Measurements from ENCODE around the gene TBX21.
"Not testable (repeated sequence)": the region's sequence is repeated elsewhere in the genome, so short reads cannot be mapped to it uniquely, and the experiment has no call there.

Gene TBX21

GRCh38 chr17:47741109-47741792 lies 8.2 kb downstream of the TBX21 start:
- no peak for DNase-seq (ENCODE audit: low spot score)
- Mint-ChIP-seq H3K27ac (no peak overlapping the region), H3K4me1 (ENCODE audit: low read depth) (peaks cover 24% of the 10 kb centered on the region), H3K4me3 (no peak overlapping the region), H3K9me3 (no peaks in the 10 kb centered on the region), H3K27me3 (ENCODE audit: low read depth) (no peaks in the 10 kb centered on the region), H3K36me3 (ENCODE audit: low read depth) (peaks cover 3% of the 10 kb centered on the region)

DNA sequence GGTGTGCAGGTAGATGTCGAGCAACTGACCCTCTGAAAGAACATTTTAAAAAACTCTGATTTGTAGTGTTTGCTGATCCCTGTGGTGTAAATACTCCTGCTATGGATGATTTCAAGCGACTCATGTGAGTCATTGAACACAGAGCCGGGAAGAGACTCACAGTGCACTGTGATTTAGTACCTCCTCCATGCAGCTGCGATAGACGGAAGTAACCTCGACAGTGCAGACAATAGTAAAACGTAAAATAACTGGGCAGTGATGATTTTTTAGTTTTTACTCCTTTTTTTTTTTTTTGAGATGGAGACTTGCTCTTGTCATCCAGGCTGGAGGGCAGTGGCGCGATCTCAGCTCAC lies 8.7 kb downstream of the TBX21 start:
- DNase-seq (ENCODE audit: low spot score) = no peak
- H3K27me3 Mint-ChIP-seq (ENCODE audit: low read depth) = no peaks in the 10 kb centered on the region
- no peaks in the 10 kb centered on the region for H3K9me3 Mint-ChIP-seq
- H3K4me1 Mint-ChIP-seq (ENCODE audit: low read depth) = peaks cover 19% of the 10 kb centered on the region
- no peak overlapping the region for H3K4me3 Mint-ChIP-seq
- no peak overlapping the region for H3K27ac Mint-ChIP-seq
- peaks cover 3% of the 10 kb centered on the region for H3K36me3 Mint-ChIP-seq (ENCODE audit: low read depth)

GRCh38 chr17:47742319-47743181 lies 9.5 kb downstream of the TBX21 start:
- no peaks in the 10 kb centered on the region for H3K9me3 Mint-ChIP-seq
- peaks cover 14% of the 10 kb centered on the region for H3K4me1 Mint-ChIP-seq (ENCODE audit: low read depth)
- peaks cover 3% of the 10 kb centered on the region for H3K36me3 Mint-ChIP-seq (ENCODE audit: low read depth)
- no peak overlapping the region for H3K27ac Mint-ChIP-seq
- no peaks in the 10 kb centered on the region for H3K27me3 Mint-ChIP-seq (ENCODE audit: low read depth)
- H3K4me3 Mint-ChIP-seq = no peak overlapping the region
- no peak for DNase-seq (ENCODE audit: low spot score)

GRCh38 chr17:47744168-47745036 lies 11.4 kb downstream of the TBX21 start:
- Mint-ChIP-seq H3K4me1 (ENCODE audit: low read depth) (peaks cover 14% of the 10 kb centered on the region), H3K9me3 (no peaks in the 10 kb centered on the region), H3K4me3 (no peak overlapping the region), H3K27me3 (ENCODE audit: low read depth) (no peaks in the 10 kb centered on the region), H3K27ac (no peak overlapping the region), H3K36me3 (ENCODE audit: low read depth) (peaks cover 3% of the 10 kb centered on the region)
- DNase-seq (ENCODE audit: low spot score) = no peak

DNA sequence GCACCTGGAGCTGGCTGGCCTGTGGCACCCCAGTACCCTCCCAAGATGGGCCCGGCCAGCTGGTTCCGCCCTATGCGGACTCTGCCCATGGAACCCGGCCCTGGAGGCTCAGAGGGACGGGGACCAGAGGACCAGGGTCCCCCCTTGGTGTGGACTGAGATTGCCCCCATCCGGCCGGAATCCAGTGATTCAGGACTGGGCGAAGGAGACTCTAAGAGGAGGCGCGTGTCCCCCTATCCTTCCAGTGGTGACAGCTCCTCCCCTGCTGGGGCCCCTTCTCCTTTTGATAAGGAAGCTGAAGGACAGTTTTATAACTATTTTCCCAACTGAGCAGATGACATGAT lies 12.0 kb downstream of the TBX21 start:
- Mint-ChIP-seq H3K36me3 (ENCODE audit: low read depth) (peaks cover 3% of the 10 kb centered on the region), H3K4me1 (ENCODE audit: low read depth) (peaks cover 14% of the 10 kb centered on the region), H3K27ac (no peak overlapping the region), H3K9me3 (no peaks in the 10 kb centered on the region), H3K4me3 (no peak overlapping the region), H3K27me3 (ENCODE audit: low read depth) (no peaks in the 10 kb centered on the region)
- no peak for DNase-seq (ENCODE audit: low spot score)

DNA sequence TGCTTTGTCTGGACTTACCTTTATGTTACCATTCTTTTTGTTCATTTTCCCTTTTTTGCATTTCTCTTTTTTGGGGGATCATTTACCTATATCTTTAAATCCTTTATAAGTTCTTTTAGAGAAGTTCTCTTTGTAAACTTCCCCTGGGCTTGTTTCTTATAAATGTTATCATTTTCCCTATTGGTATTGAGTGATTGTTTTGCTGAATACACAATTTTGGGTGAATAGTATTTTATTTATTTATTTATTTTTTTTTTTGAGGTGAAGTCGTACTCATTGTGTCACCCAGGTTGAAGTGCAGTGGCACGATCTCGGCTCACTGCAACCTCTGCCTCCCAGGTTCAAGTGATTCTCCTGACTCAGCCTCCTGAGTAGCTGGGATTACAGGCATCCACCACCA lies 18.4 kb downstream of the TBX21 start:
- Mint-ChIP-seq H3K4me3 (no peak overlapping the region), H3K4me1 (ENCODE audit: low read depth) (no peaks in the 10 kb centered on the region), H3K9me3 (peaks cover 4% of the 10 kb centered on the region), H3K27me3 (ENCODE audit: low read depth) (peaks cover 4% of the 10 kb centered on the region), H3K36me3 (ENCODE audit: low read depth) (no peaks in the 10 kb centered on the region), H3K27ac (no peak overlapping the region)
- no peak for DNase-seq (ENCODE audit: low spot score)

- no peaks in the 10 kb centered on the region for H3K36me3 Mint-ChIP-seq (ENCODE audit: low read depth)
- H3K27ac Mint-ChIP-seq = no peak overlapping the region
- no peak for DNase-seq (ENCODE audit: low spot score)
- peaks cover 35% of the 10 kb centered on the region for H3K27me3 Mint-ChIP-seq (ENCODE audit: low read depth)
- H3K9me3 Mint-ChIP-seq = peaks cover 12% of the 10 kb centered on the region
- H3K4me3 Mint-ChIP-seq = no peak overlapping the region
- H3K4me1 Mint-ChIP-seq (ENCODE audit: low read depth) = no peaks in the 10 kb centered on the region
Observed at GRCh38 chr17:47757386-47757785, 24.4 kb downstream of the TBX21 start.

DNA sequence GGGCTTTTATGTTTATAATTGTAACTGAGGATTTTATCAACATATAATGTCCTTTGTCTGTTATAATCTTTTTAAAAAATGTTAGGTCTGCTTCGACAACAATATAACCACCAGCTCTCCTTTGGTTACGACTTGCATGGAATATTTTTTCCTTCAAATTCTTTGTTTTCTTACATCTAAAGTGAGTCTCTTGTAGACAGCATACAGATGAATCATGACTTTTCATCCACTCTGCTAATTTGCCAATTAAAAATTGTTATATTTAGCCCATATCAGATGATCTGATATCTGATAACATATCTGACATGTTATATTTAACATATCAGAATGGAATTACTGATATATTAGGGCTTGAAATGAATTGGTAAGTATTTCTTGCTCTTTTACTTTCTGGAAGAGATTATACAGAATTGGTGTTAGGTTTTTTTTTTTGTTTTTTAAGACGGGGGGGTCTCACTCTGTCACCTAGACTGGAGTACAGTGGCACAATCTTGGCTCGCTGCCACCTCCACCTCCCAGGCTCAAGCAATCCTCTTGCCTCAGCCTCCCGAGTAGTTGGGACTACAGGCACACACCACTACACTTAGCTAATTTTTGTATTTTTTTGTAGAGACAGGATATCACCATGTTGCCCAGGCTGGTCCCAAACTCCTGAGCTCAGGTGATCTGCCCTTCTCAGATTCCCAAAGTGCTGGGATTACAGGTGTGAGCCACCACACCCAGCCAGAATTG lies 27.5 kb downstream of the TBX21 start:
- no peak for DNase-seq (ENCODE audit: low spot score)
- Mint-ChIP-seq H3K27ac (no peak overlapping the region), H3K27me3 (ENCODE audit: low read depth) (peaks cover 51% of the 10 kb centered on the region), H3K4me3 (no peak overlapping the region), H3K4me1 (ENCODE audit: low read depth) (no peaks in the 10 kb centered on the region), H3K9me3 (peaks cover 19% of the 10 kb centered on the region), H3K36me3 (ENCODE audit: low read depth) (no peaks in the 10 kb centered on the region)

GRCh38 chr17:47762728-47763127 lies 29.7 kb downstream of the TBX21 start:
- H3K27me3 Mint-ChIP-seq (ENCODE audit: low read depth) = peaks cover 41% of the 10 kb centered on the region
- no peaks in the 10 kb centered on the region for H3K36me3 Mint-ChIP-seq (ENCODE audit: low read depth)
- no peak overlapping the region for H3K4me3 Mint-ChIP-seq
- DNase-seq (ENCODE audit: low spot score) = no peak
- H3K27ac Mint-ChIP-seq = no peak overlapping the region
- H3K9me3 Mint-ChIP-seq = peaks cover 15% of the 10 kb centered on the region
- H3K4me1 Mint-ChIP-seq (ENCODE audit: low read depth) = no peaks in the 10 kb centered on the region

GRCh38 chr17:47763913-47764582 lies 31.0 kb downstream of the TBX21 start:
- no peaks in the 10 kb centered on the region for H3K36me3 Mint-ChIP-seq (ENCODE audit: low read depth)
- no peak overlapping the region for H3K4me3 Mint-ChIP-seq
- H3K27me3 Mint-ChIP-seq (ENCODE audit: low read depth) = peaks cover 34% of the 10 kb centered on the region

GRCh38 chr17:47773649-47774048 lies 40.6 kb downstream of the TBX21 start:
- H3K27me3 Mint-ChIP-seq (ENCODE audit: low read depth) = peaks cover 17% of the 10 kb centered on the region
- not testable (repeated sequence) for H3K4me1 Mint-ChIP-seq (ENCODE audit: low read depth); H3K9me3 Mint-ChIP-seq; H3K27ac Mint-ChIP-seq; H3K36me3 Mint-ChIP-seq (ENCODE audit: low read depth); DNase-seq (ENCODE audit: low spot score); H3K4me3 Mint-ChIP-seq

More at GRCh38 chr17:47763913-47764582, 31.0 kb downstream of the TBX21 start:
- H3K9me3 Mint-ChIP-seq = peaks cover 15% of the 10 kb centered on the region
- no peak overlapping the region for H3K27ac Mint-ChIP-seq
- no peaks in the 10 kb centered on the region for H3K4me1 Mint-ChIP-seq (ENCODE audit: low read depth)
- no peak for DNase-seq (ENCODE audit: low spot score)

- Mint-ChIP-seq H3K4me1 (ENCODE audit: low read depth) (no peaks in the 10 kb centered on the region), H3K27ac (no peak overlapping the region), H3K27me3 (ENCODE audit: low read depth) (peaks cover 21% of the 10 kb centered on the region), H3K4me3 (no peak overlapping the region), H3K36me3 (ENCODE audit: low read depth) (no peaks in the 10 kb centered on the region), H3K9me3 (peaks cover 6% of the 10 kb centered on the region)
- DNase-seq (ENCODE audit: low spot score) = no peak
Observed at GRCh38 chr17:47774331-47774730, 41.3 kb downstream of the TBX21 start.

GRCh38 chr17:47774987-47775580 lies 42.0 kb downstream of the TBX21 start:
- Mint-ChIP-seq H3K9me3 (peaks cover 6% of the 10 kb centered on the region), H3K4me3 (no peak overlapping the region), H3K36me3 (ENCODE audit: low read depth) (no peaks in the 10 kb centered on the region), H3K4me1 (ENCODE audit: low read depth) (no peaks in the 10 kb centered on the region), H3K27me3 (ENCODE audit: low read depth) (peaks cover 26% of the 10 kb centered on the region), H3K27ac (no peak overlapping the region)
- DNase-seq (ENCODE audit: low spot score) = no peak

All from T-helper 2 cell treated with Interferon-gamma antibody and Interleukin-4, amounts not matched to agents 5 μg/mL and 100 μg/mL, for 36 hours (primary cell).